OCI-LY1 (cell line): ENCODE measurements around the gene GPR3.

Experiments
- H2AFZ ChIP-seq: fragments of 200-600 bp; sonication (generic), shearing (Covaris generic); 2 replicates; pipeline ENCODE4 v1.6.0; 2014; ENCODE audit warnings: antibody characterized with exemption, mild to moderate bottlenecking, low read length
- H3F3A ChIP-seq: fragments of 200-600 bp; sonication (generic), shearing (Covaris generic); 2 replicates; pipeline ENCODE4 v1.6.0; 2014; ENCODE audit warnings: mild to moderate bottlenecking, antibody characterized with exemption, low read length, moderate library complexity; ENCODE audit not compliant: insufficient read depth
- H3K27ac ChIP-seq: fragments of 200-600 bp; sonication (generic); 2 replicates; pipeline ENCODE4 v1.5.1; 2014; ENCODE audit warnings: low read length, mixed run types, mild to moderate bottlenecking, low read depth; ENCODE audit not compliant: poor library complexity, severe bottlenecking
- H3K27me3 ChIP-seq: fragments of 200-600 bp; sonication (generic); 2 replicates; pipeline ENCODE4 v1.6.0; 2014; ENCODE audit warnings: antibody characterized with exemption, mild to moderate bottlenecking, low read length, moderate library complexity; ENCODE audit not compliant: insufficient read depth
- H3K36me3 ChIP-seq: fragments of 200-600 bp; sonication (generic); 2 replicates; pipeline ENCODE4 v1.6.1; 2014; ENCODE audit warnings: mild to moderate bottlenecking, antibody characterized with exemption, low read length, moderate library complexity, mixed read lengths; ENCODE audit not compliant: insufficient read depth
- H3K4me1 ChIP-seq: fragments of 200-600 bp; sonication (generic); 2 replicates; pipeline ENCODE4 v1.5.1; 2014; ENCODE audit warnings: mild to moderate bottlenecking, low read length, moderate library complexity; ENCODE audit not compliant: insufficient read depth, severe bottlenecking
- H3K4me2 ChIP-seq: fragments of 200-600 bp; sonication (generic), shearing (Covaris generic); 2 replicates; pipeline ENCODE4 v1.6.1; 2014; ENCODE audit warnings: low read length
- H3K4me3 ChIP-seq: fragments of 200-600 bp; sonication (generic); 2 replicates; pipeline ENCODE4 v1.5.1; 2014; ENCODE audit warnings: low read length, low read depth, mild to moderate bottlenecking, mixed read lengths; ENCODE audit not compliant: poor library complexity, severe bottlenecking
- H3K79me2 ChIP-seq: fragments of 200-600 bp; shearing (Covaris generic); 2 replicates; pipeline ENCODE4 v1.6.1; 2016; ENCODE audit warnings: mixed run types, low read length, mixed read lengths; ENCODE audit not compliant: insufficient read depth
- H3K9ac ChIP-seq: fragments of 200-600 bp; sonication (generic), shearing (Covaris generic); 2 replicates; pipeline ENCODE4 v1.6.1; 2014; ENCODE audit warnings: mild to moderate bottlenecking, low read length, mixed read lengths
- H3K9me2 ChIP-seq: fragments of 200-600 bp; sonication (generic), shearing (Covaris generic); 2 replicates; pipeline ENCODE4 v1.6.1; 2014; ENCODE audit warnings: low read depth, mild to moderate bottlenecking, low read length, mixed read lengths
- H3K9me3 ChIP-seq: fragments of 200-600 bp; shearing (Covaris generic); 2 replicates; pipeline ENCODE4 v1.6.1; 2014; ENCODE audit warnings: low read length, mixed read lengths
- H4K20me1 ChIP-seq: fragments of 200-600 bp; sonication (generic), shearing (Covaris generic); 2 replicates; pipeline ENCODE4 v1.6.0; 2016; ENCODE audit warnings: mild to moderate bottlenecking, low read length; ENCODE audit not compliant: insufficient read depth
- CTCF ChIP-seq: fragments of 200-600 bp; sonication (generic), shearing (Covaris generic); IDR thresholded peaks from 2 replicates; pipeline ENCODE4 v1.5.1; 2017; ENCODE audit warnings: mild to moderate bottlenecking, antibody characterized with exemption, low read length, moderate library complexity, mixed read lengths
- EZH2 ChIP-seq: fragments of 200-600 bp; sonication (generic), shearing (Covaris generic); IDR thresholded peaks from 2 replicates; pipeline ENCODE4 v1.8.0; 2017; ENCODE audit warnings: borderline replicate concordance, mixed run types, mild to moderate bottlenecking, antibody characterized with exemption, low read length, moderate library complexity, mixed read lengths

The GPR3 gene

GRCh38 chr1:27348861-27349783 lies 43.3 kb upstream of the GPR3 start:
- Histone ChIP-seq H3K9me3 (no peaks in the 10 kb centered on the region), H4K20me1 (no peaks in the 10 kb centered on the region), H3K4me2 (peak overlapping the region; percentile 77), H3K27me3 (no peaks in the 10 kb centered on the region), H3K79me2 (no peaks in the 10 kb centered on the region), H3K4me3 (peak overlapping the region; percentile 57), H3K27ac (no peak overlapping the region), H2AFZ (0 out of 2 replicates have a peak overlapping the region, but pooled peaks have one; percentile 12), H3K36me3 (no peaks in the 10 kb centered on the region), H3K9me2 (no peaks in the 10 kb centered on the region), H3K9ac (peak overlapping the region; percentile 64; the same call in 1 of the 2 replicates), H3K4me1 (peaks cover 7% of the 10 kb centered on the region), H3F3A (no peaks in the 10 kb centered on the region)
- TF ChIP-seq EZH2, result no peak
- no peak for TF ChIP-seq CTCF

DNA sequence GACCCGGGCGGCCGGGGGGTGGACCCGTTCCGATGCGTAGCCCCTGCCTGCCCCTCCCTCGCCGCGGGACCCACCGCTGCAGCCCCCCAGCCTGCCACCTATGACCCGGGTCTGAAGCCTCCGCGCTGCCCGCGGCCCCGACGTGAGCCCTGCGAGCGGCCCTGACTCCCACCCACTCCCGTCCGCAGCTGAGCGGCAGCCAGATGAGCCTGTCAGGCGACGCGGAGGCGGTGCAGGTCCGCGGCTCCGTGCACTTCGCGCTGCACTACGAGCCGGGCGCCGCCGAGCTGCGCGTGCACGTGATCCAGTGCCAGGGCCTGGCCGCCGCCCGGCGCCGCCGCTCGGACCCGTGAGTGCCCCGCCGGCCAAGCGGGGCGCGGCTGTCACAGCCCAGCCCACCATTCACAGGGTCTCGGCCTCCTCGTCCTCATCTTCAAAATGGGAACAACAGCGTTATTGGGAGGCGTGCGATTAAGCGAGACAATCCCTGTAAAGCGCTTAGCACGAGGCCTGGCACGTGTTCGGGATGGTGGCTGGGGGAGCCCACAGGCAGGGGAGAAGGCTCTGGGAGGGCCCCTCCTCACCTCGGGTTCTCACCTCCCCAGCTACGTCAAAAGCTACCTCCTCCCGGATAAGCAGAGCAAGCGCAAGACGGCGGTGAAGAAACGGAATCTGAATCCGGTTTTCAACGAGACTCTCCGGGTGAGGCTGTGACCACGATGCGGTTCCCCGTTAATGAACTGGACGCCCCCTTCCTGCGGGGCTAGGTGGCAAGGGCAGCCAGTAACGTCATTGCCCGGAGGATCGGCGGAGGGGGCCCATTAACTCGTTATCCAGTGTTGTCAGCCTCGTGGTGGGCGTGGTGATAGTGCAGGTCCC lies 42.4 kb upstream of the GPR3 start:
- no peak for TF ChIP-seq EZH2
- no peak for TF ChIP-seq CTCF
- no peaks in the 10 kb centered on the region for H4K20me1 ChIP-seq
- H3K9ac ChIP-seq, result no peak overlapping the region
- H3K9me3 ChIP-seq, result no peaks in the 10 kb centered on the region
- H3K4me3 ChIP-seq, result no peak overlapping the region
- H3K4me2 ChIP-seq, result no peak overlapping the region
- H2AFZ ChIP-seq, result no peak overlapping the region
- no peaks in the 10 kb centered on the region for H3K79me2 ChIP-seq
- H3F3A ChIP-seq, result no peaks in the 10 kb centered on the region
- H3K9me2 ChIP-seq, result no peaks in the 10 kb centered on the region
- no peaks in the 10 kb centered on the region for H3K27me3 ChIP-seq
- H3K4me1 ChIP-seq, result peaks cover 7% of the 10 kb centered on the region
- no peak overlapping the region for H3K27ac ChIP-seq
- H3K36me3 ChIP-seq, result no peaks in the 10 kb centered on the region

GRCh38 chr1:27350663-27351540 lies 41.5 kb upstream of the GPR3 start:
- Histone ChIP-seq H3K9ac (no peak overlapping the region), H2AFZ (no peak overlapping the region), H3K4me2 (no peak overlapping the region), H3K27ac (no peak overlapping the region), H3K27me3 (no peaks in the 10 kb centered on the region), H3K9me3 (no peaks in the 10 kb centered on the region), H3K4me1 (peaks cover 16% of the 10 kb centered on the region), H3F3A (no peaks in the 10 kb centered on the region), H4K20me1 (no peaks in the 10 kb centered on the region), H3K4me3 (no peak overlapping the region), H3K79me2 (no peaks in the 10 kb centered on the region), H3K9me2 (no peaks in the 10 kb centered on the region), H3K36me3 (no peaks in the 10 kb centered on the region)
- TF ChIP-seq CTCF (no peak), EZH2 (no peak)
